ENCODE measurements around the gene TMEM151B. TPM values are rescaled to one million over a fixed set of nuclear protein-coding genes. Genes with fewer than 3 reads are reported as not detected.

Gene TMEM151B
- total RNA-seq, 1 donor from 2014 or later, result 0.09 TPM

GRCh38 chr6:44272529-44272928, 2.3 kb downstream of the TMEM151B start:
- H4K20me1 ChIP-seq (ENCODE audit: insufficient read depth, low read length), result peaks cover 7% of the 10 kb centered on the region
- H3K36me3 ChIP-seq (ENCODE audit: insufficient read depth, low read length), result no peaks in the 10 kb centered on the region
- DNase-seq (ENCODE audit: low read depth) (no peak), FAIRE-seq (no peak)
- Mint-ChIP-seq H3K9me3 (ENCODE audit: unreplicated experiment) (no peaks in the 10 kb centered on the region), H3K4me1 (ENCODE audit: low read depth, unreplicated experiment) (no peaks in the 10 kb centered on the region), H3K27me3 (ENCODE audit: low read depth, unreplicated experiment) (peaks cover 66% of the 10 kb centered on the region), H3K27ac (ENCODE audit: unreplicated experiment) (no peak overlapping the region), H3K36me3 (ENCODE audit: low read depth, unreplicated experiment) (no peaks in the 10 kb centered on the region), H3K4me3 (ENCODE audit: unreplicated experiment) (no peak overlapping the region)
- H3K4me3 ChIP-seq (ENCODE audit: insufficient read depth, low read depth, low read length), result no peak overlapping the region
- H3K27ac ChIP-seq (ENCODE audit: low read depth, low read length), result no peak overlapping the region
- no peak for TF ChIP-seq CTCF (IDR thresholded peaks at IDR 0.05; ENCODE audit: insufficient read depth, low read depth, low read length)
- TF ChIP-seq EZH2 (IDR thresholded peaks at IDR 0.05; ENCODE audit: insufficient read depth, low read length), result no peak
- H3K4me1 ChIP-seq (ENCODE audit: insufficient read depth, low read length), result no peaks in the 10 kb centered on the region
- no peaks in the 10 kb centered on the region for H3K9me3 ChIP-seq (ENCODE audit: insufficient read depth, low read depth, low read length)
- H2AFZ ChIP-seq (ENCODE audit: low read depth, low read length), result no peak overlapping the region
- H3K4me2 ChIP-seq (ENCODE audit: low read length), result no peak overlapping the region
- H3K27me3 ChIP-seq (ENCODE audit: insufficient read depth, low read length), result peaks cover 42% of the 10 kb centered on the region
- H3K79me2 ChIP-seq (ENCODE audit: insufficient read depth, low read length), result no peaks in the 10 kb centered on the region
- no peak overlapping the region for H3K9ac ChIP-seq (ENCODE audit: low read length)

- Mint-ChIP-seq H3K4me1 (ENCODE audit: low read depth, unreplicated experiment) (no peaks in the 10 kb centered on the region), H3K4me3 (ENCODE audit: unreplicated experiment) (no peak overlapping the region), H3K9me3 (ENCODE audit: unreplicated experiment) (no peaks in the 10 kb centered on the region), H3K27ac (ENCODE audit: unreplicated experiment) (no peak overlapping the region), H3K27me3 (ENCODE audit: low read depth, unreplicated experiment) (peaks cover 66% of the 10 kb centered on the region), H3K36me3 (ENCODE audit: low read depth, unreplicated experiment) (no peaks in the 10 kb centered on the region)
- FAIRE-seq (no peak), DNase-seq (ENCODE audit: low read depth) (no peak)
- H2AFZ ChIP-seq (ENCODE audit: low read depth, low read length), result no peak overlapping the region
- H3K4me3 ChIP-seq (ENCODE audit: insufficient read depth, low read depth, low read length), result no peak overlapping the region
- no peak overlapping the region for H3K27ac ChIP-seq (ENCODE audit: low read depth, low read length)
- H3K9me3 ChIP-seq (ENCODE audit: insufficient read depth, low read depth, low read length), result no peaks in the 10 kb centered on the region
- H3K9ac ChIP-seq (ENCODE audit: low read length), result no peak overlapping the region
- H3K36me3 ChIP-seq (ENCODE audit: insufficient read depth, low read length), result no peaks in the 10 kb centered on the region
- peaks cover 42% of the 10 kb centered on the region for H3K27me3 ChIP-seq (ENCODE audit: insufficient read depth, low read length)
- TF ChIP-seq CTCF (IDR thresholded peaks at IDR 0.05; ENCODE audit: insufficient read depth, low read depth, low read length) (no peak), EZH2 (IDR thresholded peaks at IDR 0.05; ENCODE audit: insufficient read depth, low read length) (no peak)
- H3K4me2 ChIP-seq (ENCODE audit: low read length), result no peak overlapping the region
- no peaks in the 10 kb centered on the region for H3K4me1 ChIP-seq (ENCODE audit: insufficient read depth, low read length)
- peaks cover 7% of the 10 kb centered on the region for H4K20me1 ChIP-seq (ENCODE audit: insufficient read depth, low read length)
- H3K79me2 ChIP-seq (ENCODE audit: insufficient read depth, low read length), result no peaks in the 10 kb centered on the region
Measured at GRCh38 chr6:44272999-44273566, 2.8 kb downstream of the TMEM151B start.

GRCh38 chr6:44273617-44274016, 3.4 kb downstream of the TMEM151B start:
- no peaks in the 10 kb centered on the region for H3K36me3 ChIP-seq (ENCODE audit: insufficient read depth, low read length)
- no peak overlapping the region for H3K4me3 ChIP-seq (ENCODE audit: insufficient read depth, low read depth, low read length)
- DNase-seq (ENCODE audit: low read depth), result no peak
- Mint-ChIP-seq H3K4me3 (ENCODE audit: unreplicated experiment) (no peak overlapping the region), H3K27ac (ENCODE audit: unreplicated experiment) (no peak overlapping the region), H3K9me3 (ENCODE audit: unreplicated experiment) (no peaks in the 10 kb centered on the region), H3K4me1 (ENCODE audit: low read depth, unreplicated experiment) (no peaks in the 10 kb centered on the region), H3K27me3 (ENCODE audit: low read depth, unreplicated experiment) (peaks cover 64% of the 10 kb centered on the region), H3K36me3 (ENCODE audit: low read depth, unreplicated experiment) (no peaks in the 10 kb centered on the region)
- H3K9ac ChIP-seq (ENCODE audit: low read length), result no peak overlapping the region
- no peak for FAIRE-seq
- H3K79me2 ChIP-seq (ENCODE audit: insufficient read depth, low read length), result no peaks in the 10 kb centered on the region
- H2AFZ ChIP-seq (ENCODE audit: low read depth, low read length), result no peak overlapping the region
- peaks cover 2% of the 10 kb centered on the region for H4K20me1 ChIP-seq (ENCODE audit: insufficient read depth, low read length)
- H3K4me1 ChIP-seq (ENCODE audit: insufficient read depth, low read length), result no peaks in the 10 kb centered on the region
- TF ChIP-seq CTCF (IDR thresholded peaks at IDR 0.05; ENCODE audit: insufficient read depth, low read depth, low read length) (no peak), EZH2 (IDR thresholded peaks at IDR 0.05; ENCODE audit: insufficient read depth, low read length) (no peak)
- H3K27ac ChIP-seq (ENCODE audit: low read depth, low read length), result no peak overlapping the region
- peaks cover 36% of the 10 kb centered on the region for H3K27me3 ChIP-seq (ENCODE audit: insufficient read depth, low read length)
- no peak overlapping the region for H3K4me2 ChIP-seq (ENCODE audit: low read length)
- no peaks in the 10 kb centered on the region for H3K9me3 ChIP-seq (ENCODE audit: insufficient read depth, low read depth, low read length)

Data from astrocyte (in vitro differentiated cells and primary cell).